ENCODE data around the gene RIPK3. TPM values are rescaled to one million over a fixed set of nuclear protein-coding genes. Genes with fewer than 3 reads are reported as not detected.
A peak's percentile ranks its signal among the peaks of the same experiment; 100 is the strongest.
"Not testable (repeated sequence)": the region's sequence is repeated elsewhere in the genome, so short reads cannot be mapped to it uniquely, and the experiment has no call there.

RIPK3 gene
- total RNA-seq, 1 experiment from 2014 or later = not detected

GRCh38 chr14:24369907-24370687 is 30.3 kb upstream of the RIPK3 start:
- DNase-seq (ENCODE audit: low spot score) = no peak

GRCh38 chr14:24369463-24369862 is 29.7 kb upstream of the RIPK3 start:
- DNase-seq (ENCODE audit: low spot score) = no peak

- peak; percentile 52 for DNase-seq (ENCODE audit: low spot score)
These were observed 28.9 kb upstream of the RIPK3 start for GRCh38 chr14:24368562-24369252.

- no peak for DNase-seq (ENCODE audit: low spot score)
These were observed 28.4 kb upstream of the RIPK3 start for GRCh38 chr14:24368212-24368561.

GRCh38 chr14:24367514-24368211 is 27.9 kb upstream of the RIPK3 start, which contains the start of gene NFATC4:
NFATC4 (plus strand) TSS chr14:24368184; CDS start chr14:24368341, 157 bp downstream.
- DNase-seq (ENCODE audit: low spot score) = peak; percentile 77

- DNase-seq (ENCODE audit: low spot score) = peak; percentile 91
These were observed 27.1 kb upstream of the RIPK3 start for GRCh38 chr14:24366721-24367513.

- no peak for DNase-seq (ENCODE audit: low spot score)
These were observed 26.6 kb upstream of the RIPK3 start for GRCh38 chr14:24366413-24366720.

GRCh38 chr14:24365600-24366412 is 26.0 kb upstream of the RIPK3 start:
- peak; percentile 81 for DNase-seq (ENCODE audit: low spot score)

GRCh38 chr14:24364841-24365240 is 25.1 kb upstream of the RIPK3 start:
- no peak for DNase-seq (ENCODE audit: low spot score)

GRCh38 chr14:24363401-24363800 is 23.6 kb upstream of the RIPK3 start:
- no peak for DNase-seq (ENCODE audit: low spot score)

- no peak for DNase-seq (ENCODE audit: low spot score)
These were observed 22.6 kb upstream of the RIPK3 start for GRCh38 chr14:24362241-24362960.

- DNase-seq (ENCODE audit: low spot score) = no peak
These were observed 21.5 kb upstream of the RIPK3 start for GRCh38 chr14:24361326-24361725.

GRCh38 chr14:24360281-24360680 is 20.5 kb upstream of the RIPK3 start:
- DNase-seq (ENCODE audit: low spot score) = no peak

- no peak for DNase-seq (ENCODE audit: low spot score)
These were observed 16.4 kb upstream of the RIPK3 start for GRCh38 chr14:24356208-24356607.

- no peak for DNase-seq (ENCODE audit: low spot score)
These were observed 15.2 kb upstream of the RIPK3 start for GRCh38 chr14:24355009-24355408.

- DNase-seq (ENCODE audit: low spot score) = not testable (repeated sequence)
These were observed 14.7 kb upstream of the RIPK3 start for GRCh38 chr14:24354482-24354825.

- DNase-seq (ENCODE audit: low spot score) = peak; percentile 36
These were observed 14.0 kb upstream of the RIPK3 start for GRCh38 chr14:24353559-24354481.

GRCh38 chr14:24351517-24351916 is 11.7 kb upstream of the RIPK3 start:
- DNase-seq (ENCODE audit: low spot score) = peak; percentile 30

GRCh38 chr14:24349742-24350141 is 10.0 kb upstream of the RIPK3 start:
- no peak for DNase-seq (ENCODE audit: low spot score)

Measured in H4 (cell line).